Skeletal muscle tissue (tissue), 4 donors: ENCODE measurements around the gene CR1L. TPM values are rescaled to one million over a fixed set of nuclear protein-coding genes. Genes with fewer than 3 reads are reported as not detected.
A peak's percentile ranks its signal among the peaks of the same experiment; 100 is the strongest.

Experiments used
- H3K27ac ChIP-seq: one replicate; pipeline ENCODE4 v1.7.0; 2013; ENCODE audit warnings: mild to moderate bottlenecking, low read depth, low read length, inconsistent platforms
- H3K27me3 ChIP-seq, 3 donors: one replicate each; pipeline ENCODE4 v1.7.0; 2013; ENCODE audit warnings: low read length in 3 of 3; ENCODE audit not compliant: control insufficient read depth in 3 of 3, insufficient read depth in 3 of 3
- H3K36me3 ChIP-seq, 3 donors: one replicate each; pipeline ENCODE4 v1.7.0; 2013; ENCODE audit warnings: low read length in 3 of 3; ENCODE audit not compliant: control insufficient read depth in 3 of 3, insufficient read depth in 3 of 3
- H3K4me1 ChIP-seq, 3 donors: one replicate each; pipeline ENCODE4 v1.7.0; 2013; ENCODE audit warnings: low read length in 3 of 3, mild to moderate bottlenecking in 3 of 3; ENCODE audit not compliant: control insufficient read depth in 3 of 3, insufficient read depth in 3 of 3
- H3K4me3 ChIP-seq, 3 donors: one replicate each; pipeline ENCODE4 v1.7.0; 2013; ENCODE audit warnings: low read length in 3 of 3
- H3K9ac ChIP-seq, 3 donors: one replicate each; pipeline ENCODE4 v1.7.0; 2013; ENCODE audit warnings: low read length in 3 of 3, mild to moderate bottlenecking in 3 of 3, moderate library complexity in 2 of 3, low read depth in 1 of 3
- H3K9me3 ChIP-seq, 3 donors: one replicate each; pipeline ENCODE4 v1.7.0; 2013; ENCODE audit warnings: low read length in 3 of 3; ENCODE audit not compliant: control insufficient read depth in 3 of 3
- total RNA-seq: library from RNA; depleted of rRNA; stranded (reverse); fragments of >200 nt; gene quantifications from one replicate; pipeline ENCODE4 v1.2.3, GENCODE V29; 2014
- donor health status: Osteomylitis.

CR1L gene
- total RNA-seq, 1 donor from 2014 or later = 2.6 TPM

DNA sequence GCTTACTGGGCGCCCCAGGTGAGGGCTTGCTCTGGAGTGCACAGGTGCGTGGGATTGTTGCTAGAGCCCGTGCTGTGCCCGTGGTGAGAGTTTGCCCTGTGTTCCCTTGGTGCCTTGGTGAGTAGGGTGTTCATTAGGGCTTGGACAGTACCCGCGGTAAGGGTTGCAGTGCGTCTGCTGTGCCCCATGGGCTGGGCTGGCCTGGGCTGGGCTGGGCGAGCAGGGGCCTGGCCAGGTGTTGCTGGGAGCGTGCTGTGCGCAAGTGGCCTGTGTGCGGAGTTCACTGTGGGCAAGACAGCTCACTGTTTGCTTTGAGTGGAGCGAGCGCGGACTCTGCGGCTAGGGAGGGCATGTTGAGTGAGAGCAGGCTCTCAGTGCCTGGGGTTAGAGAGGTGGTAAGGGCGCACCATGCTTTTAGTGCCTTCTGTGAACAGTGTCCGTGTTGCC is 725 bp downstream of the CR1L start:
- peaks cover 5 to 13% (median 7%) of the 10 kb centered on the region in 3 donors for H3K27me3 ChIP-seq
- no peaks in the 10 kb centered on the region for H3K36me3 ChIP-seq
- no peaks in the 10 kb centered on the region for H3K9me3 ChIP-seq
- peaks cover 4 to 16% (median 10%) of the 10 kb centered on the region in 3 donors for H3K4me1 ChIP-seq
- H3K27ac ChIP-seq = no peak overlapping the region
- H3K9ac ChIP-seq = peak overlapping the region in 1 of 3 donors; percentile 62
- peak overlapping the region; percentile 67 to 80 (median 75) for H3K4me3 ChIP-seq

DNA sequence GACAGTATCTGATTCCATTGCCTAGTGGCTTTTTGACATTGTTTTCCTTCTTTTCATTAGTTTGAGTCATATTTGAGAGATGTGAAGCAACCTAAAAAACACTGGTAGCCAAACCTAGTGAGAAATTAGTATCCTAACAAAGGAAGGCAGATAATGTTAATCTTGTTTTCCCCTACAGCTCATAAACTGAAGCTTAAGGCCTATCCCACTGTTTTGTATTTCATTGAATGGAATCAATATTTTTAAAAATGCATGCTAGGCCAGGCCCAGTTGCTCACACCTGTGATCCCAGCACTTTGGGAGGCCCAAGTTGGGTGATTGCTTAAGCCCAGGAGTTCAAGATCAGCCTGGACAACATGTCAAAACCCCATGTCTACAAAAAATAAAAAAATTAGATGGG is 1.2 kb downstream of the CR1L start:
- no peak overlapping the region for H3K4me3 ChIP-seq
- no peak overlapping the region for H3K27ac ChIP-seq
- peaks cover 4 to 16% (median 10%) of the 10 kb centered on the region in 3 donors for H3K4me1 ChIP-seq
- no peaks in the 10 kb centered on the region for H3K36me3 ChIP-seq
- no peaks in the 10 kb centered on the region for H3K9me3 ChIP-seq
- no peak overlapping the region for H3K9ac ChIP-seq
- peaks cover 5 to 13% (median 7%) of the 10 kb centered on the region in 3 donors for H3K27me3 ChIP-seq

DNA sequence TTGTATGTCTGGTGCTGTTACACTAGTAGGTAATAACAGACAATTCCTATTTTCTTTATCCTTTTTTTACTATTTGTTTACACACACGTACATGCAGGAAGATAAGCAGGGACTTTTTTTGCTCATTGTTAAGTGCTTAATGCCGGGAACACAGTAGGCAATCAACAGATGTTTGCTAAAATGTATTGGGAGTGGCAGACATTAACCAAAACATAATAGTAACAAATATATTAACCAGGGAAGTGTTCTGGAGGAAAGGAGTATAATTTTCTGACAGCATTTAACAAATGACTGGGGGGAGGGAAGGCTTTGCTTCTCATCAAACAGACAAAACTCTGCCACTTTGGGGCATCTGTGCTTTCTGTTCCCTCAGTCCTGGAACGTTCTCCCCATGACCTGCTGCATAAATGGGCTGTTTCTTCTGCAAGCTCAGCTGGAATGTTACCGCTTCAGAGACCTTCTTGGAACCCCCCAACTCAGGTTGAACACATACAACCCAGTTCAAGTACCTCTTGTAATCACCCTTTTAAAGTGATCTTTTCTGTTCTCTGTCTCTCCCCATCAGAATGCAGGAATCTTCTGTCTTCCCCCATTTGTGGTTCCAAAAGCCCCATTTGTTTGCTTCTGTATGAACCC is 2.1 kb downstream of the CR1L start:
- Histone ChIP-seq H3K27me3 (peaks cover 5 to 13% (median 7%) of the 10 kb centered on the region in 3 donors), H3K4me1 (peaks cover 4 to 16% (median 10%) of the 10 kb centered on the region in 3 donors), H3K9me3 (no peaks in the 10 kb centered on the region), H3K36me3 (no peaks in the 10 kb centered on the region), H3K9ac (no peak overlapping the region), H3K27ac (no peak overlapping the region), H3K4me3 (no peak overlapping the region)

DNA sequence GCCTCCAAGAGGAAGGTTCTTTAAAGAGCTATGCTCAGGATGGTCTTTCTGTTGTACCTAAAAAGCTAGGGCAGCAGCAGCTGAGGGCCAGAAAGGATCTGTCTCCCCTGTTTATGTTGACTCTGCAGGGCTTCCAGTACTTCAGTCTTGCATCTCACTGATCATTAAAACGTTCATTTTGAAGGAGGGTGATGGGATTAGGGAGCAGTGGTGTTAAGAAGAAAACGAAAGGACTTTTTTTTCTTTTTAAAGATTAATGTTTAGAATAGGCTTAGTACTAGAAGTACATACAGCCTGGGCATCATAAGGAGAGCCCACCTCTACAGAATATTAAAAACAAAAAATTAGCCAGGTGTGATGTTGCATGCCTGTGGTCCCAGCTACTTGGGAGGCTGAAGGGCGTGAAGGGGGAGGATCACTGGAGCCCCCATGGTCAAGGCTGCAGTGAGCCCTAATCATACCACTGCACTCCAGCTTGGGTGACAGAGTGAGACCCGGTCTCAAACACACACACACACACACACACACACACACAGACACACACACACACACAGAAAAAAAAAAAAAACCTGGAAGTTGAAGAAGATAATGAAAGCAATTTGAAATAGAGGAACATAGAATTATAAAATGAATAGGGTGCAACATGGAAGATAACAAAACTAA is 2.9 kb downstream of the CR1L start:
- no peak overlapping the region for H3K4me3 ChIP-seq
- no peak overlapping the region for H3K27ac ChIP-seq
- H3K36me3 ChIP-seq = no peaks in the 10 kb centered on the region
- no peak overlapping the region for H3K9ac ChIP-seq
- H3K27me3 ChIP-seq = peaks cover 5 to 13% (median 7%) of the 10 kb centered on the region in 3 donors
- no peaks in the 10 kb centered on the region for H3K9me3 ChIP-seq
- peaks cover 4 to 16% (median 10%) of the 10 kb centered on the region in 3 donors for H3K4me1 ChIP-seq

DNA sequence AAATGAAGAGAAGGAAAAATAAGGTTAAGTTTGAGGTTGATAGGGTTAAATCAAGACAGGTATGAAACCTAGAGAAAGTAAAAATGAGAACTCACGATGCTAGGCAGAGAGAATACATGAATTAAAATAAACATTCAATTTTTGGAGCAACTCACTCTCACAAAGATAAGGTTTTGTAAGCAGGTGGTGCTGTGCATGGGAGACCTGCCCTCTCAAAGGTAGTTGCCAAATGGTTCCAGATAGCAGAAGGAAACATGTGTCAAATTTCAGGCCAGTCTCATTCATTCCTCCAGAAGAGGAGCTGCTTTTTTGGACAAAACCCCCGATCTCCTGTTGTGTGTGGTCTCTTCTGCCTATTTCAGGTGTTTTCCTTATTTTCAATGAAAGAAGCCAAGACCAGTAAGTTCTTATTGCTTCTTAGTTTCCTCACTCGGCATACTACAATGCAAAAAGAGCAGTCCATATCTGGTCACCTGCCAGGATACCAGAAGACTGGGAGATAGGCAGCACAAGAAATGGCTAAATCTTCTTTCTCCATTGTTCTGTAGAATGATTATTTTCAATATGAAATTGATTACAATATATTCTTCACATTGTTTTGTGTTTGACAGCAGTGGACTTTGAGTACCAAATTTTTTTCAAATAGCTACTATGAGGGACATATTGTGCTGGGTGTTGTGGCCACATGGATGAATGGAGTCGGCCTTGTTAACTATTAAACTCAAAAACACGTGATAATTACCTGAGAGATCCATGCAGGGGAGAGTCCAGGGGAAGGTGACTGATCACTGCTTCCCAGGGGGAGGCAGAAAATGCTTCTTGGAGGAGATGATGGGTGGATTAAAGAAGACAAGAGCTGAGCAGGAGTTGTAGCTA is 3.6 kb downstream of the CR1L start:
- Histone ChIP-seq H3K27ac (no peak overlapping the region), H3K9me3 (no peaks in the 10 kb centered on the region), H3K27me3 (peaks cover 5 to 13% (median 7%) of the 10 kb centered on the region in 3 donors), H3K9ac (no peak overlapping the region), H3K4me1 (peaks cover 4 to 16% (median 10%) of the 10 kb centered on the region in 3 donors), H3K4me3 (no peak overlapping the region), H3K36me3 (no peaks in the 10 kb centered on the region)

DNA sequence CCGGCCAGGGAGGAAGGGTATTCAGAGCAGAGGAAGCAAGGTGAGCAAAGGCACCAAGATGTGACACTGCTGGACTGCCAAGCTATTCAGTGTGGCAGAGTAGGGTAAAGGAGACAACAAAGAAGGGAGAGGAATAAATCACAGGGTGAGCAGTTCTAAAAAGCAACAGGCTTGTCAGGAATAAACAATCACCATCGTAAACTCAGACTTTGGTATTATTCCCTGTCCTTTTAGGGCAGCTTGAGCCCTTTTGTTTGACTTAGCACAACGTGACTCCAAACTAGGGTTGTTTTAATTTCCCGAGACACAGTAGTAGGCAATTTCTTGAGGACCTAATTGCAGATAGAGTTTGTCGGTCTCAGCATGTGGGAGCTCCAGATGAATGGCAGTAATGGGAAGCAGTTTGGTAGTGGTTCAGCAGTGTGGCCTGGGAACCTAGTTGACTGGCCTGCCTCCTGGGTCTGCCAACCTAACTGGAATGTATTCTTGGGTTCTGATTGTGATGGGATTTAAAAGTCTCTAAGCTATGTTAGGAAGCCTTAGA is 4.3 kb downstream of the CR1L start:
- Histone ChIP-seq H3K27ac (no peak overlapping the region), H3K36me3 (no peaks in the 10 kb centered on the region), H3K4me1 (peaks cover 4 to 14% (median 10%) of the 10 kb centered on the region in 3 donors), H3K9me3 (no peaks in the 10 kb centered on the region), H3K9ac (no peak overlapping the region), H3K4me3 (no peak overlapping the region), H3K27me3 (peaks cover 5 to 13% (median 7%) of the 10 kb centered on the region in 3 donors)

DNA sequence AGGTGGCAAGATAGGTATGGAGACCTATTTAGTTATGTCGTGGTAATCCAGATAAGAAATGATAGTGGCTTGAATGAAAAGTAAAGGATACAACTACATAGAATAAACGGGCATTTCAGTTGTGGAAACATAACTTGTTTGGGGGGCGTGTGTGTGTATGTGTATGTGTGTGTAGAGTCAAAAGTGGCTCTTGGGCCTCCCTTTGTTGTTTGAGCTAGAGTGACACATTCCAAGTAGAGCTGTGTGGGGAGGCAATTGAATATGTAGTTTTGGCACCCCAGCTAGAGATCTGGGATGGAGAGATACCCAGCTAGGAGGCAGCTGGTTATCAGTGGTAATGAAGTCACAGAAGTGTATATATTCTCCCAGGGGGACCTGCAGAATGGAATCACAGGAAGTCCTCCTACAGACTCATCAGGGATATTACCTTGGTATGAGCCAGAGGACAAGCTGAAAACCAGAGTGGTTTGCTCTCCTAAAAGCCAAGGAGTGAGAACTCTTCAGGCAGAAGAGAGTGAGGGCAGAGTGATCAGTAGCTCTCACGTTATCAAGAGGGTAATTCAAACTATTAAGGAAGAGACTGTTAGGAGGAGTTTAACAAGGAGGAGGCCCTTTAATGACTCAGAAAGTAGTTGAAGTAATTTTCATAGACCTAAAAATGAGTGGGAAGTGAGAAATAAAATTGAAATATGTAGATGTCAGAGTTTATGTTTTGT is 5.1 kb downstream of the CR1L start:
- Histone ChIP-seq H3K4me3 (no peak overlapping the region), H3K4me1 (peaks cover 4 to 7% (median 5%) of the 10 kb centered on the region in 3 donors), H3K9me3 (no peaks in the 10 kb centered on the region), H3K27ac (no peak overlapping the region), H3K9ac (no peak overlapping the region), H3K36me3 (no peaks in the 10 kb centered on the region), H3K27me3 (peaks cover 5 to 13% (median 7%) of the 10 kb centered on the region in 3 donors)

DNA sequence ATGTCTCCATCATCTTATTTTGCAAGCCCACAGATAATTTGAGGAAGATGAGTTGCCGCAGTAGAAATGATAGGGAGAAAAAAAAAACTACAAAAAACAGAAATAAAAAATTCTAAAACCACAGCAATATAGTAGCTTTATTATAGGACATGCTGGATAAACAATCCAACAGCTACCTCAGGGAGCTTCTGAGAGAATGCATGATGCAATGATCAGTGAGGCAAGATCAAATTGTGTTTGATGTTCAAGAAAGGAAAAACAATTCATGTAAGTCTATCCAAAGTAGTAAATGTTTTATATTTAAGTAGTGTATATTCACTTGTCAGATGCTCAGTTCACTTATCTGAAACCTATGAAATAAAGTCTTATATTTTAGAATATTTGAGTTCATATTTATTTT is 6.7 kb downstream of the CR1L start:
- Histone ChIP-seq H3K4me3 (no peak overlapping the region), H3K27me3 (peaks cover 0 to 4% (median 0%) of the 10 kb centered on the region in 3 donors), H3K36me3 (no peaks in the 10 kb centered on the region)

DNA sequence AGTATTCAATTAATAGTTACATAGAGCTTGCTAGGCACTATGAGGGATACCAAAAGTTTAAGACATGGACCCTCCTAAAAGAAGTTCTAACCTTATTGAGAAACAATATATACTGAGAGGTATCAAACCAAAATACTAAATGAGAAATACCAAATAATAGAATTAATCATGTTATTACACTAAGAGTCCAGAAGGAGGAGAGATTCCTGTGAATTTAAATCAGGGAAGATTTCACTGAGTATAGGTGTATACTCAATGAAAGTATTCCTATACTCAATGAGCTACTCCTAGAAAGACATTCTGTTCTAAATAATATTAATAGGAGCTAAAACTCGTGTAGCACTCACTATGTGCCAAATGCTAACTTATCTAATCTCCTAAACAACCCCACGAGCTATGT is 9.4 kb downstream of the CR1L start:
- Histone ChIP-seq H3K4me3 (no peak overlapping the region), H3K4me1 (no peaks in the 10 kb centered on the region), H3K36me3 (no peaks in the 10 kb centered on the region), H3K27me3 (peaks cover 0 to 5% (median 0%) of the 10 kb centered on the region in 3 donors), H3K27ac (no peak overlapping the region), H3K9me3 (no peaks in the 10 kb centered on the region), H3K9ac (no peak overlapping the region)

More for the DNA sequence above, 6.7 kb downstream of the CR1L start:
- H3K9me3 ChIP-seq = no peaks in the 10 kb centered on the region
- no peak overlapping the region for H3K27ac ChIP-seq
- H3K9ac ChIP-seq = no peak overlapping the region
- no peaks in the 10 kb centered on the region for H3K4me1 ChIP-seq
